DMS79 treated with DMSO at 0.1 percent for 48 hours (cell line): ENCODE data around the gene IKZF2.

ENCODE experiments used
- DNase-seq: peaks from one replicate; lab custom pipeline; 2025; lab: John Stamatoyannopoulos, UW

The IKZF2 gene

DNA sequence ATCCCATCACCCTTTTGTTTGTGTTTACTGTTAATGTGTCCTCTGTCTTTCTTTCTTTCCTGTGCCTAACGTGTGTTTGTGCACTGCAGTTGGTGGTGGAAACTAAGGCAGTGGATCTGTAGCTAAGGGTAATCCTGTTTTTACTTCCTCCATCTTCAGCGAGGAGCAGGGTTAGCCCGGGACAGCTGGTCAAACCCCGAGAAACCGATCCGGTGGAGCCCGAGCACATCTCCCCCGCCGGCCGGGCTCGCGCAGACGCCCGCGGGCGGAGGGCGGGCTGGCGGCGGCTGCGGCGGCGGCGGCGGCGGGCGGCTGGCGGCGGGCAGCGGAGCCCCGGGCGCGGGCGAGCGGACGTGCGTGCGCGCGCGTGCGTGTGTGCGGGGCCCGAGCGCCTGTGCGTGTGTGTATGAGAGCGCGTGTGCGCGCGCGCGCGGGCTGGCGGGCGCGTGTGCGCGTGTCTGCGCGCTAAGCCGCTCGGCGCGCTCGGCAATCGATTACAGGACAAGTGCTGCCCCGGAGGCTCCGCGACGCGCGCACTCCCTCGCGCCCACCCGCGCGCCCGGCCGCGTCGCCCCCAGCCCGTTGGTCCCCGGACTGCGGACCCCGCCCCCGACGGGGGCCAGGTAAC is at the start of gene IKZF2:
Gene IKZF2, minus strand, starts transcription at position 176 of the 628 bp plus-strand sequence. CDS start 2,983 bp downstream, outside the sequence.
- peak; percentile 56 for DNase-seq

DNA sequence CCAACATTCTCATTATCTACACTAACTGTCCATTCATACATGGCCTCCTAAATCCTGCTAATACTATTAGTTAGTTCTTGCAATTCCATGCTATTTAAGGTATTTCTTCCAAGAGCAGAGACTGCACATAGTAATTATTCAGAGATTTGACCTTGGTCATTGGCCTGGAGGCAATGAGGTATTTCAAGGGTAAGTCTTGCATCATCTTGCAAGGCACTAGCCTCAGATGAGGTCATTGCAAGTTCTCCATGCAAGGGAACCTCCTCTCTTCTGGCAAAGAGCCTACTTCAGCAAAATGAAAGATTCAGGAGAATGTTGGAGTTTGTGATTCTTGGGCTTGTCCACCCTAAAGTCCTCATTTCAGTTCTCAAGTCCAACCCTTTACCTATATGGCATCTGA is 48.5 kb upstream of the IKZF2 start:
- no peak for DNase-seq

- peak; percentile 8 for DNase-seq
Measured at GRCh38 chr2:213189001-213189899, 37.8 kb upstream of the IKZF2 start.

- DNase-seq, result no peak
Measured at GRCh38 chr2:213188533-213188867, 37.1 kb upstream of the IKZF2 start.

GRCh38 chr2:213187833-213188532 is 36.6 kb upstream of the IKZF2 start:
- DNase-seq, result no peak

DNA sequence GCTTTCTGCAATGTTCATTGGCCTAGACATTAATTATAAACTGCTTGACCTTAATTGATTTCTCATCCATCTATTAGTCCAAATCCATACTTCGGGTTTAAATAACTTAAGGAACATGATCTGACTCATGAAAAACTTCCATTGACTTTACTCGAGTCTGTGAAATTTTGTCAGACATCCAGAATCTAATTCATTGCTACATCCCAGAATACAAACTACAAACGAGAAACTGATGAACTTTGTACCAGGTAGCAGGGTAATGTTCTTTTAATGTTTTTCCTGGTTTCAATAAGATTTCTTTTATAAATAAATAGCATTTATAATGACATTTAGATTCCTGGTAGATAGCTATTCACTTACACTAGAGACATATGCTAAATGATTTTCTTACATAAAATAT is 36.0 kb upstream of the IKZF2 start:
- no peak for DNase-seq

GRCh38 chr2:213185147-213185822 is 33.9 kb upstream of the IKZF2 start:
- no peak for DNase-seq

GRCh38 chr2:213181712-213182111 is 30.3 kb upstream of the IKZF2 start:
- no peak for DNase-seq

GRCh38 chr2:213177679-213178078 is 26.3 kb upstream of the IKZF2 start:
- DNase-seq, result no peak

- no peak for DNase-seq
Measured at GRCh38 chr2:213175673-213176247, 24.3 kb upstream of the IKZF2 start.

DNA sequence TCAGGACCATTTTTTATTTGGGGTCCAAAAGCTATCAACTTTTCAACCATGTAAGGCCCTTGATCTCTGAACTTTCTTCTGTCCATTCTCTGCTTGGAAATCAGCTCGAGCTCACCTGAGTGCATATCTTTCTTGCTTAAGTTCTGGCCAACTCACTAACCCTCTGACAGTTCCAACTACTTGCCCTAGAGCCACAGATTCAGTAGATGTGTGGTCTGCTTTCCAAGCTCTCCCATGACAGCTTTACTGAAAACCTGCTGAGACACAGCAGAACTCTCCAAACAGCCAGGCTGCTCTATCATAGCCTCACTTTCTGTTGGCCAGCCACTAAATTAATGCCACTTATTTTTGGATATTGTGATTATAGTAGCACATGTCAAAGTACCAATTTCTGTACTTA is 21.2 kb upstream of the IKZF2 start:
- DNase-seq, result no peak

DNA sequence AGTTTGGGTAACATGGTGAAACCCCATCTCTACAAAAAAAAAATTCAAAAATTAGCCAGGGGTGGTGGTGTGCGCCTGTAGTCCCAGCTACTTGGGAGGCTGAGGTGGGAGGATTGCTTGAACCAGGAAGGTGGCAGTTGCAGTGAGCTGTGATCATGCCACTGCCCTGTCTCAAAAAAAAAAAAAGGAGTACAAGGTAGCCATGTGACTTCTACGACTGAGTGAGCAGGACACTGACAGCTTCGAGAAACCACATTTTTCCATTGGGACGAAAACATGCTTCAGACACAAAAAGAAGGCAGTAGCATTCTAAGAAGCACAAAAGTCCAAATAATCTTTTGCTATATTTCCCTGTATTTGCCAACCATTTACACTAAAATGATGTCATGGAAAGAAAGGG is 19.7 kb upstream of the IKZF2 start:
- no peak for DNase-seq

DNA sequence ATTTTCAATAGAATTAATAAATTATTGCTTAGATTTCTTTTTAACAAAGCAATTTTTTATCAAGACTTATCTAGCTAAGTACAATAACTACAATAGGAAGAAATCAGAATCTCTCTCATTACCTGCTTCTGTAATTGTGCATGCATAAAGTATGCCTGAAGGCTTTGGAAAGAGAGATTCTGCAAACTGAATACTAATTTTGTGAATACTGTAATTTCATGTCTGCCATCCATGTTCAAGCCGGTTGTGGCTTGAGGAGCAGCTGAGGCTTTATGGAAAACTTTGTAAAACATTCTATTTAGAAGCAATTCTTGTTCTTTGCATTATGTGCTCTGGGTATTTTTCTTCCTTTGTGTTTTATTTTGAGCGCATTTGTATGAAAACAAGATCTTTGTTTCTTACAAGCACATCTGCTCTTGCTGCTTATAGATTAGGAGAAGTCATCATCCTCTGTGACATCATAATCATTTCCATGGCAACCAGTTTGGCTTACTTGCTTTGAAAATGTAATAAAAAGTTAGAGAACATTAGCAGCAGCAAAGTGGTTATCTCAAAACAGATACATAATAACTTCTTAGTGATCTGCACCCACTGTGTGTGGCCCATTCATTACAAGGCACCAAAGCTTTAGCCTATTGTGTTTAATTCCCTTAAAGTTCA is 16.0 kb upstream of the IKZF2 start:
- no peak for DNase-seq

GRCh38 chr2:213166109-213166508 is 14.7 kb upstream of the IKZF2 start:
- no peak for DNase-seq

DNA sequence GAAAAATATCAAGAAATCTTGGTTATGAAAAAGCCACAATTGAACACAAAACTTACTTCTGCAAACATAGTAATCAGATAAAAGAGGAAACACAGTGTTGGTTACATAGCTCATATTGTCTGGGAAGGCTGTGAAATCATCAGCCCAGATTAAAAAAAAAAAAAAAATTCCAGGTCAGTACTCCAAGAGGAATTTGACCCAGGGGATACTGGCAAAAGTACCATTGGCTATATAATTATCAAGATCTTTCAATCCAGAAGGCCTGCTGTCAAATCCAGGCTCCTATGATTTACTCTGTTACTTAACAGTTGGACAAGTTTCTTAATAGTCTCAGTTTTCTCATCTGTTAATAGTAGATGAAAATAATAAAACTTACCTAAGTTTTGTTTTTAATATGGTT is 12.9 kb upstream of the IKZF2 start:
- no peak for DNase-seq

DNA sequence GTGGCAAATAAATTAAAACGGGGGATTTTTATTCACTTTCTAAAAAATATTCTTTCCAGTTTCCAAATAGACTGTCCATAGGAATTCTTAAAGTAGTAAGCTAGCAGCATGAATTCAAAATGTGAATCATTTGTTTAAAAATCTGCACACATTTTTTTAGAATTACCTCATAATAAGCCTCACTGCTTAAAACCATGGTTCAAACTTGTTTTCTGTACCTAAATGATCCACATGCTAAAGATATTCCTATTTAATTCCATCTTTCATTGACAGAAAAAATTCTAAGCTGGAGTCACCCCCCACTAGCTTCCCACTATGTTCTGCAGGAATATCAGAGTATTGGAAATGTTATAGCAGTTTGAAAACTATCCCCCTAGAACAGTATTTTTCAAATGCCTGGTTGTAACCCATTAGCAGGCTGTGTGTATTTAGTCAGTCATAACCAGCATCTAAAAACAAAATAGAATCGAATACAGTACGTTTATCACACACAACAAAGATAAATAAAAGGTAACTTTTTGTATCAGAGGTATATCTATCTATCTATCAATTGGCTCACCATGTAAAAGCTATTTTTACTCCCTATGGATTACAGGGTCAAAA is 11.2 kb upstream of the IKZF2 start:
- no peak for DNase-seq

DNA sequence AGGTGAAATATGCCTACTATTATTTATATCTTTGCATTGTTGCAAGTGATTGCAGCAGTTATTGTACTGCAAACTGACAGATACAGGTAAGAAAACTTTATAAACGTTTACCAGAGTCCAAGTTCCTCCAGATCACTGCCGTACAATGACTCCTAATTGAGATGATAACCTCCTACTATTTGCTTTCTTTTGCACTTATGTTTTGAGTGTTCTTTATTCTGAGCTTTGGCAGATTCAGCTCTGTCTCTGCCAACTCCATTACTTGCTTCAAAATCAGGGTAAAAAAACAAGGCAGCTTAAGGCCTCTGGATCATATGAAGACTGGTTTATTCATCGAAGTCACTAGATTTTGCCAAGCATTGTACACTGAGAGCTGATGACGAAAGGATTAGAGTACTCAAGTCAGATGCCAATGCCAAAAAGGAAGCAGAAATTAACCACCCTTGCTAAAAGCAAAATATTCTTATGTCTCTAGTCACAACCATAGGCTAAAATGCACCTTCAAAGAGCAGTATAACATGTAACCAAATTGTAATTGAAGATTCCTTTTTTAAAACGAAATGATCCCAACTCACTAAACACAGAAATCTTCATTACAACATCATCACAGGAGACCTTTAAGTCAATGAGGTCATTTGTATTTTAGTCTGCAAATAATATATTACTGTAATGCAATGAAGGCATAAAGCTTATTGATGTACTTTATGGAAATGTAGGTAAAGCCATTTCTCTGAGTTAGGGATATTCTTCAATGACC is 10.5 kb upstream of the IKZF2 start:
- DNase-seq, result no peak

DNA sequence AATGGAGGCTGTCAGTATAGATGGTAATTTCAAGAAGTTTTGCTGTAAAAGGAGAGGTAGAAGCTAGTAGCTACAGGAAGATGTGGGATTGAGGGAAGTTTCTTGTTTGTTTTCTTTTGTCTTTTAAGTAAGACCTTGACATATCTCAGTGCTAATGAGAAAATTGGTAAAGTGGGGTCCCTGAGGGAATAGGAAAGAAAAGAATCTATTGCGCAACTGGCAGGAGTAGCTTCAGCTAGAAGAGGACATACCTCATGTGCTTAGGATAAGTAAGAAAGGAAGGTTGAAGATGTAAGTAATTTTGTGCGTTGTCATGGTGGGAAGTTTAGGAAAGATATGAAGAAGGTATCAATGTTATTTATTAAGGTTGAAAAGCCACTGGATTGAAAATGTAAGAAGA is 8.4 kb upstream of the IKZF2 start:
- DNase-seq, result no peak

DNA sequence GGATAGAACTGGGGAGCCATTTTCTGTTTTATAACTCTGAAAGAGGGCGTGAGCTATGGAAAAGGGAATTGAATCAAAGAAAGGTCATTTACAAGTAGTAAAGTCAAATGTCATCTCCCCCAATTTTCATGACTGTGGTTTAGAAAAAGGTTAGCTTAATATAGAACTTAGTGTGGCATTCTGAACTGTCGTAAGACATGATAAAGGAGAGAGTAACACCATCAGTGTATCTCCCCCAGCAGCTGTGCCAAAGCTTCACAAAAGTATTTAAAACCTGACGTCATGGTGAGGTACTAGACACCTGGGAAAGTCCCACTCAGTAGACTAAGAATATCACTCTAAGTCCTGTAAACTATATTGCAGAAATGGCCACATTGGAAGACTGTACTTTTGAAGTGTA is 5.8 kb upstream of the IKZF2 start:
- no peak for DNase-seq

GRCh38 chr2:213156717-213157116 is 5.3 kb upstream of the IKZF2 start:
- DNase-seq, result no peak
